HFF-Myc (cell line): Measurements from ENCODE around the gene NSD2.

Experiments used
- DNase-seq: peaks from one replicate; pipeline ENCODE4 v3.0.0-alpha.2; 2011; ENCODE audit warnings: low read depth; ENCODE audit errors: extremely low read depth
- H3K4me3 ChIP-seq: replicated peaks from 2 replicates; pipeline ENCODE4 v1.5.1; 2011; ENCODE audit warnings: low read depth, mild to moderate bottlenecking, control low read depth, low read length
- TF ChIP-seq, protein P1 (sequence below): IDR thresholded peaks from 2 replicates; pipeline ENCODE4 v1.5.1; 2012; ENCODE audit warnings: mild to moderate bottlenecking, low read depth, low read length, control low read depth; ENCODE audit errors: missing control alignments

The NSD2 gene

DNA sequence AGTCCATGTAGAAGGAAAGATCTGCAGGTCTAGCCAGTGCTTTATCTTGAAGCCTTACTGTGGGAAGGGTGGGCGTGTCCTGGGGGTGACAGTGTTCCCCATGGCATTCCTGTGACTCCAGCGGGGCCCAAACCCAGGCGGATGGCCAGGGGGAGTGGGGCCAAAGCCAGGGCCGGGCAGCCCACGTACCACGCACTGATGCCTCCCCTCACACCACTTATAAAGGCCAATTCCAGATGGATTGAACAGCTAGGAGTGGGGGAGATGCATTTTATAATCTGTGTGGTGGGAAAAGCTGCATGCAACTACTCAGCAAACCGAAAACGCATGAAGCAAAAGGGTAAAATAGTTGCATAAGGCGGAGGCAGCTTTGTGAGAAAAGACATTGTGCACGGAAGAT is 101.2 kb downstream of the NSD2 start:
- no peak for DNase-seq
- H3K4me3 ChIP-seq = no peak overlapping the region
- TF ChIP-seq, protein P1, sequence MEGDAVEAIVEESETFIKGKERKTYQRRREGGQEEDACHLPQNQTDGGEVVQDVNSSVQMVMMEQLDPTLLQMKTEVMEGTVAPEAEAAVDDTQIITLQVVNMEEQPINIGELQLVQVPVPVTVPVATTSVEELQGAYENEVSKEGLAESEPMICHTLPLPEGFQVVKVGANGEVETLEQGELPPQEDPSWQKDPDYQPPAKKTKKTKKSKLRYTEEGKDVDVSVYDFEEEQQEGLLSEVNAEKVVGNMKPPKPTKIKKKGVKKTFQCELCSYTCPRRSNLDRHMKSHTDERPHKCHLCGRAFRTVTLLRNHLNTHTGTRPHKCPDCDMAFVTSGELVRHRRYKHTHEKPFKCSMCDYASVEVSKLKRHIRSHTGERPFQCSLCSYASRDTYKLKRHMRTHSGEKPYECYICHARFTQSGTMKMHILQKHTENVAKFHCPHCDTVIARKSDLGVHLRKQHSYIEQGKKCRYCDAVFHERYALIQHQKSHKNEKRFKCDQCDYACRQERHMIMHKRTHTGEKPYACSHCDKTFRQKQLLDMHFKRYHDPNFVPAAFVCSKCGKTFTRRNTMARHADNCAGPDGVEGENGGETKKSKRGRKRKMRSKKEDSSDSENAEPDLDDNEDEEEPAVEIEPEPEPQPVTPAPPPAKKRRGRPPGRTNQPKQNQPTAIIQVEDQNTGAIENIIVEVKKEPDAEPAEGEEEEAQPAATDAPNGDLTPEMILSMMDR = no peak

- TF ChIP-seq, protein P1 = no peak
- no peak for DNase-seq
- no peak overlapping the region for H3K4me3 ChIP-seq
These were observed 102.0 kb downstream of the NSD2 start for GRCh38 chr4:1973218-1973617.

DNA sequence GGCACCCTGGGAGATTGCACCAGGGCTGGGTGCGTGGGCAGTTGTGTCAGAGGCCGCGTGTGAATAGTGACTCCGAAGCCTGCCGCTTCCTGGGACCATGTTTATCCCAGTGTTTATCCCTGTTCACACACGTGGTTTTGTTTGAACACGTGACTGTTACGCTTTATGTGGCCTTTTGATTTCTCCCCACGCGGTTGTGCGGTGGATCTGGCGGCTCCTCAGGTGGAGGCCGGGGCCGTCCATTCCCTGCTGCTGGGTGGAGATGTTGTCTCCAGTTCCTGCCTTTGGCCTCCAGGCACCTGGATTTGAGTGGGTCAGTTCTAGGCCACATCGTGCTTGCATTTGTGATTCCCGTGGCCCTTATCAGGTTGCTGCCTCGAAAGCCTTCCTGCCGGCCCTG is 102.5 kb downstream of the NSD2 start:
- TF ChIP-seq, protein P1 = no peak
- DNase-seq = no peak
- no peak overlapping the region for H3K4me3 ChIP-seq

- TF ChIP-seq, protein P1 = no peak
- no peak for DNase-seq
- no peak overlapping the region for H3K4me3 ChIP-seq
These were observed 103.6 kb downstream of the NSD2 start for GRCh38 chr4:1974840-1975239.

GRCh38 chr4:1975391-1975801 is 104.2 kb downstream of the NSD2 start:
- no peak overlapping the region for H3K4me3 ChIP-seq
- TF ChIP-seq, protein P1 = no peak
- DNase-seq = no peak

GRCh38 chr4:1975880-1976279 is 104.7 kb downstream of the NSD2 start:
- TF ChIP-seq, protein P1 = no peak
- DNase-seq = no peak
- H3K4me3 ChIP-seq = no peak overlapping the region
